Activated T-cell treated with anti-CD3 and anti-CD28 coated beads, Interleukin-2, amount 50 U/mL, for 24 hours (primary cell): ENCODE measurements around the gene NEGR1.

ENCODE experiments used
- DNase-seq: peaks from one replicate; pipeline ENCODE4 v3.0.0-alpha.2; 2020
- H3K27ac Mint-ChIP-seq: 2 replicates; pipeline ENCODE4 v1.8.0; 2020; ENCODE audit warnings: mild to moderate bottlenecking, mixed read lengths
- H3K27me3 Mint-ChIP-seq: 2 replicates; pipeline ENCODE4 v1.8.0; 2020; ENCODE audit warnings: mixed read lengths
- H3K36me3 Mint-ChIP-seq: 2 replicates; pipeline ENCODE4 v1.8.0; 2020; ENCODE audit warnings: low read depth, mixed read lengths
- H3K4me1 Mint-ChIP-seq: 2 replicates; pipeline ENCODE4 v1.8.0; 2020; ENCODE audit warnings: low read depth, mixed read lengths
- H3K4me3 Mint-ChIP-seq: 2 replicates; pipeline ENCODE4 v1.8.0; 2020; ENCODE audit warnings: mild to moderate bottlenecking, moderate library complexity, mixed read lengths
- H3K9me3 Mint-ChIP-seq: 2 replicates; pipeline ENCODE4 v1.8.0; 2020; ENCODE audit warnings: mixed read lengths

Gene NEGR1

DNA sequence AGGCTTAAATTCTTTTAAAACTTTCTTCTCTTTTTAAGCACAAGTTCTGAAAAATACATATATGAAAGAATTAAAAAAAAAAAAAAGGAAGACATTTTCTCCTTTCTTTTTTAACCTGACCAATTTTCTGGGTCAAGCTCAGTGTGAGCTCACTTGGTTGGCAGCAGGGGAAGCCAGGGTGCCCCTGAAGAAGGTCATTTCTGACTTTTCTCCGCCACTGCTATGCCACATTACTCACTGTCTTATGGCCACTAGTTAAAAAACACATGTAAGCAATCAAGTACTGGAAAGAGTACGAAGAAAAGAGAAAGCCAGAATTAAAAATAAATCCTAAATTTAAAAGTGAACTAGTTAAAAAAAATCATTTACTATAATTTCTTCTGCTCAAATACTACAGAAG lies 275.0 kb downstream of the NEGR1 start:
- H3K4me1 Mint-ChIP-seq: no peaks in the 10 kb centered on the region
- no peak for DNase-seq
- no peak overlapping the region for H3K4me3 Mint-ChIP-seq
- no peaks in the 10 kb centered on the region for H3K36me3 Mint-ChIP-seq
- no peak overlapping the region for H3K27ac Mint-ChIP-seq
- H3K27me3 Mint-ChIP-seq: no peaks in the 10 kb centered on the region
- H3K9me3 Mint-ChIP-seq: no peaks in the 10 kb centered on the region

DNA sequence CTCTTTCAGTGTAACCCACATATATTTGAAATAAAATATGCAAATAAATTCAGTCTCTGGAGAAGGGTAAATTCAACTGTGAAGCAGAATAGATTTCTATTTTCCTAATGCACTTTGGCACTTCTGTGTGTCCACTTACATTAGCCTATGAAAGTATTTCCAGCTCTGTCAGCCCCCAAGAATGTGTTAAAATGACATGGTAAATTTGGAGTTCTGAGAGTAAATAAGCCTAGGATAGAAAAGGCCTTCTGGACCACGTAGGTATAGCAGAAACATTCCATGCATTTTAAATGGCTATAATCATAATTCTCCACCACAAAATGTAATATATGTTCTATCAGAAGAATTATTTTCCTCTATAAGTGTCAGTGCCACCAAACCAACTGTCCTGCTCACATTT lies 276.2 kb downstream of the NEGR1 start:
- no peaks in the 10 kb centered on the region for H3K27me3 Mint-ChIP-seq
- no peak overlapping the region for H3K27ac Mint-ChIP-seq
- H3K9me3 Mint-ChIP-seq: no peaks in the 10 kb centered on the region
- no peak for DNase-seq
- H3K36me3 Mint-ChIP-seq: no peaks in the 10 kb centered on the region
- H3K4me1 Mint-ChIP-seq: no peaks in the 10 kb centered on the region
- H3K4me3 Mint-ChIP-seq: no peak overlapping the region

DNA sequence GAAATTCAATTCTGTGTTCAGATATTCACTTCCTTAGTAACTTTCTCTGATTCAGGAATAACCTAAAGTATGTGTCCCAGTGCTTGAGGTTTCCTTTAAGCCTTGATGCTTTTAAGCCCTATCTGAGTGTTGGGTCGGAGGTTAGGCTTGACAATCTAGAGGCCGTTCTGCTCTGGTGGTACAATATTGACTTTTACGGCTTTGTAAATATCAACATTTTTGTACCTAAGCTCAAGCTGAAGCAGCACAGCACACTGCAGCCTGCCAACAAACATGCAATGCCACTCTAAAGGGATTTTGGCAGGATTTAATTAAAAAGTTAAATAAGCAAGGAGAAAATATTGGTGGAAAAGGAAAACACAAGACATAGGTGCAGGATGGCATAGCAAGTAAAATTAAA lies 279.2 kb downstream of the NEGR1 start:
- Mint-ChIP-seq H3K9me3 (no peaks in the 10 kb centered on the region), H3K36me3 (no peaks in the 10 kb centered on the region), H3K4me1 (no peaks in the 10 kb centered on the region), H3K4me3 (no peak overlapping the region), H3K27ac (no peak overlapping the region), H3K27me3 (no peaks in the 10 kb centered on the region)
- DNase-seq: no peak

DNA sequence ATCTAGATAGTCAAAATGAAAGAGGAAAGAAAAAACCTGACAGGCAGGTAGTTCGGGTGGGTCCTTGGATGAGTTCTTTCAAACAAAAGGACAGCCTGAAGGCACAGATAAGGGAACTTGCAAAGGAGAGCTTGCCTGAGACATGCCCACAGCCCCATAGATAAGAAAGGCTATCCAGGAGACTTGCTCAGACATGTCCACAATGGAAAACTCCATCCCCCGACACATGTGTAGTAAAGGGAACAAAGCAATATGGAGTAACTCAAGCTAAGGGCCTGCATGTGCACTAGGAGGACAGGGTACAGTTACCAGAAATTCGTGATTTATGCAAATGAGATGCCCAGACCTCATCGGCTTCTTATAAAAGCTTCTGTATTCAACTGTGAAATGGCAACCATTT lies 281.5 kb downstream of the NEGR1 start:
- H3K4me1 Mint-ChIP-seq: no peaks in the 10 kb centered on the region
- DNase-seq: no peak
- H3K27ac Mint-ChIP-seq: no peak overlapping the region
- H3K27me3 Mint-ChIP-seq: no peaks in the 10 kb centered on the region
- no peaks in the 10 kb centered on the region for H3K9me3 Mint-ChIP-seq
- H3K4me3 Mint-ChIP-seq: no peak overlapping the region
- no peaks in the 10 kb centered on the region for H3K36me3 Mint-ChIP-seq

DNA sequence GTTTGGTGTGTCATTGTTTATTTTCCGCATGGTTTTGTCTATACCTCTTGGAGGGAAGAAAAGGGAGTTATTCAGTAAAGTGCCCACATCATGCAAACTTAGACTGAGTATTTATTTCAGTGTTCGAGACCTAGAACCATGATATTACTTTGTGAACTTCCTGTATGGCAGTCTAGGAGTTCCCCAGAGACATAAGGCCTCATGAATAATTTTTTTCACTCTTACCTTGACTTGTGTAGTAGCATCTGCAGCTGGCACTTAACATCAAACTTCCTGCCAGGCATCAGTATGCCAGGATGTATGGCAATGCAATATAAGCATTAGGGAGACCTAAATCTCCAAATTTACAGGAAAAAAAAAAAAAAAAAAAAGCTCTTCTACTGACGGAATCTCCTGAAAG lies 287.7 kb downstream of the NEGR1 start:
- Mint-ChIP-seq H3K36me3 (no peaks in the 10 kb centered on the region), H3K9me3 (no peaks in the 10 kb centered on the region), H3K4me3 (no peak overlapping the region), H3K27ac (no peak overlapping the region), H3K27me3 (no peaks in the 10 kb centered on the region), H3K4me1 (no peaks in the 10 kb centered on the region)
- DNase-seq: no peak

DNA sequence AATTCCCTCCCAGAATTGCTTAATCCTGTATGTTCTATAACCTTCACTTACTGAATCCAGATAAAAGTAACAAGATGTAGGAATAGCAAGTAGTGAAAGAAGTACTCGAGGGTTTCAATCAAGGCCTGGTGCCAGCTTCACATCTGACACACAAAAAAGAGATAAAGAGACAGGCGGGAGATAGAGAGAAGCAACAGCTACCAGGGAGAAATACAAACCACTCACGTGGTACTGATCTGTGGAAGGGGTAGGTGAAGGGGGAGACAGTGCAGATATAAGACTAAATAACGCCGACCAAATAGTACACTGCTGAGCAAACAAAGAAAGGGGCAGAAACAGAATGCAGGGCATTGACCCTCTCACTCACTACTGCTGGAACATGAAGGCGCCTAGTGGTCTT lies 295.2 kb downstream of the NEGR1 start:
- no peak overlapping the region for H3K4me3 Mint-ChIP-seq
- H3K9me3 Mint-ChIP-seq: no peaks in the 10 kb centered on the region
- H3K36me3 Mint-ChIP-seq: no peaks in the 10 kb centered on the region
- no peaks in the 10 kb centered on the region for H3K4me1 Mint-ChIP-seq
- no peaks in the 10 kb centered on the region for H3K27me3 Mint-ChIP-seq
- no peak for DNase-seq
- H3K27ac Mint-ChIP-seq: no peak overlapping the region

DNA sequence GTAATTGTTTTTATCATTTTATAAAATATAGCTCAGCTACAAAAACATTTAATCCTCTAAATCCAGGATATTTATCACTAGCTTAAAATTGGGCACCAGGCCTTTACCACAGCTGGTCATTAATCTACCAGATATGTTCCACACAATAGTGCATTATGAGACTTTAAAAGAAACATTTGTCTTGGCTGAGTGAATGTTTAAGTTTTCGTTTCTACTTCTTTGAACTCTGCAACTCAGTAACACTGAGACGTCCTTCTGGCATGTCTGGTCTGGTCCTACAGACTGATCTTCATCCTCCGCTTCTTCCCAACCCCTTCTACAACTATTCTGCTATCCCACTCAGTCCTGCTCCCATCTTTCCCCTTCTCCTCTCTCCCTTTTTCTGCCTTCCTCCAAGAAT lies 296.2 kb downstream of the NEGR1 start:
- no peaks in the 10 kb centered on the region for H3K4me1 Mint-ChIP-seq
- no peak overlapping the region for H3K27ac Mint-ChIP-seq
- H3K27me3 Mint-ChIP-seq: no peaks in the 10 kb centered on the region
- DNase-seq: no peak
- H3K9me3 Mint-ChIP-seq: no peaks in the 10 kb centered on the region
- H3K4me3 Mint-ChIP-seq: no peak overlapping the region
- no peaks in the 10 kb centered on the region for H3K36me3 Mint-ChIP-seq

DNA sequence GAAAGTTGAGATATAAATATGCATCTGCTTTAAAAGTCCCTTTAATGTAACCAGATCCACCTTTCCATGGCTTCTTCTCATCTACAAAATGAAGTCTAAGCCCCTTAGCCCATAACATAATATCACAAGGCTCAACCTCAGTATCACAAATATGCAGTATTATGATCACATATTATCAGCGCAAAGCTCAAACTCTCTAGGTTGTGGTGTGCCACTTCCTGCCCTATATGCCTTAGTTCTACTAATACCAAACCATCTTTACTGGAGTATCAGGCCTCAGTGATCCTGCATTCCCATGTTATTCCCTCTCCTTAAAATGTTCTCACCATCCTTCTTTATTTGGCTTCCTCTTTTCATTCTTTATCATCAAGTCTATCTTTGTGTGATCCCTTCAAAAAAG lies 301.8 kb downstream of the NEGR1 start:
- Mint-ChIP-seq H3K4me3 (no peak overlapping the region), H3K36me3 (no peaks in the 10 kb centered on the region), H3K27ac (no peak overlapping the region), H3K9me3 (no peaks in the 10 kb centered on the region), H3K27me3 (no peaks in the 10 kb centered on the region), H3K4me1 (no peaks in the 10 kb centered on the region)
- no peak for DNase-seq

DNA sequence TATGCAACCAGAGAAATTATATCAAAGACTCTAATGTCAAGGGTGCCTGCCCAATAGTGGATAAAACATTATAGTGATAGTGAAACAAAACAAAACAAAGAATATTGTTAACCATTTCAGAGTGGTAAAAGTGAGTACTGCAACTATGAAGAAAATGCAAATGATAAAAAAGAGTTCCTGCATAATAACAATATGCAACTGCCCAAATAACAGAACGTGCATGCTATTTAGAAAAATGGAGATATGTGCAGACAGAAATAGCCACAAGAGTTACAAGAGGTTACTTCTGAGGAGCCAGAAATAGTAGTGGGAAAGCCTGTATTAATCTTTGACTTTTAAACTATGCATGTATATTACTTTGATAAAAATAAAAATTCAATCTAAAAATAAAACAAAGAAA lies 302.5 kb downstream of the NEGR1 start:
- H3K27ac Mint-ChIP-seq: no peak overlapping the region
- no peaks in the 10 kb centered on the region for H3K4me1 Mint-ChIP-seq
- no peak for DNase-seq
- H3K36me3 Mint-ChIP-seq: no peaks in the 10 kb centered on the region
- no peaks in the 10 kb centered on the region for H3K27me3 Mint-ChIP-seq
- no peak overlapping the region for H3K4me3 Mint-ChIP-seq
- H3K9me3 Mint-ChIP-seq: no peaks in the 10 kb centered on the region

DNA sequence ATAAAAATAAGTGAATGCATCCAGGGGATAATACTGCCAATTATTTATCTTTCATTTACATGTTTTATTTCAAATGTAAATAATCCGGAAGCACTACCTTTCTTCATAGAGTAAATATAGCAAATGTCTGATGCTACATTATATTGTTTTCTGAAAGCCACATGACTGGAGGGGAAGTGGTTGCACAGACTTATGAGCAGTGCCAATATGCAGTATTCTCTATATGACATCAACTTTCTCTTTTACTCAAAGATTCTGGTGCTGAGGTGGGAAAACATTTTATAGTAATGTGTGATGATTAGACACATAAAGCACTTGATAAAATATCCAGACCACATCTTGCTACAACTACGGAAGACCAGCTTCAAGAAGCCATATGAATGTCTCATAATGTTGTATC lies 314.7 kb downstream of the NEGR1 start:
- Mint-ChIP-seq H3K4me1 (no peaks in the 10 kb centered on the region), H3K27me3 (no peaks in the 10 kb centered on the region), H3K9me3 (peaks cover 2% of the 10 kb centered on the region), H3K36me3 (no peaks in the 10 kb centered on the region), H3K27ac (no peak overlapping the region), H3K4me3 (no peak overlapping the region)
- no peak for DNase-seq

DNA sequence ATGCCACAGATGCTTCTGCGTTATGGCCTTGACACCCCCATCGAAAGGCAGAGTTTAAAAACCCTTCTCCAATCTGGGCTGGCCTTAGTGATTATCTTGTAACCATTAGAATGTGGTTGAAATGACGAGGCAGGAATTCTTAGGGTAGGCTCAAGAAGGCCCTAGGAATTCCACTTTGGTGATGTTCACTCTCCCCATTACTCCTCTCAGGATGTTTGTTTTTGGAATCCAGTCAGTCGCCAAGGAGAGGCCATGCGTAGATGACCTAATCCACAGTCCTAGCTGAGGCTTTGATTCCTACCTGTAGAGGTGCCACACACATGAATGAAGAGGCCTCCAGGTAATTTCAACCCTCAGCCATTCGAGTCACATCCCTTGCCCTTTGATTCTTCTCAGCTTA lies 318.2 kb downstream of the NEGR1 start:
- Mint-ChIP-seq H3K4me1 (no peaks in the 10 kb centered on the region), H3K9me3 (peaks cover 2% of the 10 kb centered on the region), H3K27ac (no peak overlapping the region), H3K27me3 (no peaks in the 10 kb centered on the region), H3K4me3 (no peak overlapping the region), H3K36me3 (no peaks in the 10 kb centered on the region)
- DNase-seq: no peak

DNA sequence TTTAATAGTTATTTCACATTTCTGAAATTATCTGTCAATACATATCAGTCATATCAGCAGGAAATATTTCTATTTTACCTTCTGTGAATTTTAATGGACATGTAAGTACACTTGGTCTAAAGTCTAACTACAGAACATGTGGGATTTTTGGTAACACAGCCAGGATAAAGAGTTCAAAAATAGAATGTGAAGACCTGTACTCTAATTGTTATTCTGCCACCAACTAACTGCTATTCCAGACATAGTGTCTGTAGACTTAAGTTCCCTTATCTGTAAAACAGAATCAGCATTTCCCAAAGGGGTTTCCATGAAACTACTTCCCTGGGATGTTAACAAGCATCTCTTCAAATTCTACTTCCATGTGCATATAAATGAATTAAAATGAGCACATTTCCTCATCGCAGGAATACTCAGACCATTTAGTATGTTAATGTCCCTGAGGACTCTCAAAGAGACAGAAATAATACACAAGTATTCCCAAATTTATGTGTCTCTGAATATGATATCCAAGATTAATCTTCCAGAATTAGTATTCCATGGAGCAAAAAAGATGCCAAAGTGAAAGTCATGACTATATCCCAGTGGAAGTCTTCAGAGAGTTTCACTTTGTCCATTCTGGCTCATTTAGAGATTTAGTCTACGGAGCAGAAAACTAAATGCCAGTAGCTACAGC lies 325.6 kb downstream of the NEGR1 start:
- Mint-ChIP-seq H3K27me3 (no peaks in the 10 kb centered on the region), H3K4me1 (no peaks in the 10 kb centered on the region), H3K9me3 (no peaks in the 10 kb centered on the region), H3K27ac (no peak overlapping the region), H3K36me3 (no peaks in the 10 kb centered on the region), H3K4me3 (no peak overlapping the region)
- no peak for DNase-seq

DNA sequence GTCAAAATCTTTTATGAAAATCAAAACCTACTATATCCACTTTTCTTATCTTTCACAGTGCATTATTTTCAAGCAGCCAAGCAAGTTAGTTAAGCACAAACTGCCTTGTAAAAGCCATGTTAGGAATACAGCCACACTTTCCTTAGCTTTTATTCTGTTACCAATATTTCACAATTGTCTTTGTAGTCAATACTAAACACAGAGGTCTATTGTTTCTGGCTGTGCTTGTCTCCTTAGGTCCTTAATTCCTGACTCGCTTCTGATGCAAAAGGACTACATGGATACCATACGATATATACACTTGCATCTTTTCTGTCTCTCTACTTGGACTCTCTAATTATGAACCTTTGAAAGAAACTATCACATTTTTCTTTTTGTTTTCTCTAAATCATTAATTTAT lies 331.8 kb downstream of the NEGR1 start:
- no peaks in the 10 kb centered on the region for H3K4me1 Mint-ChIP-seq

DNA sequence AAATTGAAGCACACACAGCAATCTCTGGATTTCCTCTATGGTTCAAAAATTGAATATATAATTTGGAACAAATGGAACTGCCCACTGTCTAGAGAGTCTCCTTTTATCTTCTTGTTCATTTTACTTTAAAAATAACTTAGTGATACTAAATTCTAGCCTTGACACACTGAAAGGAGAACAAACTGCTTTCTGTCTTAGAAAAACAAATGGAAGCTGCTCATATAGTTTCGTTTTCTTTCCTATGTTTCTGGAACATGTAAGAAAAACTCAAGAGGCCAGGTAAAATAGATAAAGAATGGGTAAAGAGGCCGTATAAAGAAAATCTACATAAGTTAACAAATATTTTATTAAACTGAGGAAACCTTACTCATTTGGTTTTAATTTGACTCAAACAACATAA lies 332.7 kb downstream of the NEGR1 start:
- Mint-ChIP-seq H3K4me3 (no peak overlapping the region), H3K36me3 (no peaks in the 10 kb centered on the region), H3K9me3 (no peaks in the 10 kb centered on the region), H3K27ac (no peak overlapping the region), H3K27me3 (no peaks in the 10 kb centered on the region), H3K4me1 (no peaks in the 10 kb centered on the region)
- no peak for DNase-seq

More for the DNA sequence above, 331.8 kb downstream of the NEGR1 start:
- DNase-seq: no peak
- H3K36me3 Mint-ChIP-seq: no peaks in the 10 kb centered on the region
- no peaks in the 10 kb centered on the region for H3K27me3 Mint-ChIP-seq
- no peak overlapping the region for H3K4me3 Mint-ChIP-seq
- no peaks in the 10 kb centered on the region for H3K9me3 Mint-ChIP-seq
- no peak overlapping the region for H3K27ac Mint-ChIP-seq

DNA sequence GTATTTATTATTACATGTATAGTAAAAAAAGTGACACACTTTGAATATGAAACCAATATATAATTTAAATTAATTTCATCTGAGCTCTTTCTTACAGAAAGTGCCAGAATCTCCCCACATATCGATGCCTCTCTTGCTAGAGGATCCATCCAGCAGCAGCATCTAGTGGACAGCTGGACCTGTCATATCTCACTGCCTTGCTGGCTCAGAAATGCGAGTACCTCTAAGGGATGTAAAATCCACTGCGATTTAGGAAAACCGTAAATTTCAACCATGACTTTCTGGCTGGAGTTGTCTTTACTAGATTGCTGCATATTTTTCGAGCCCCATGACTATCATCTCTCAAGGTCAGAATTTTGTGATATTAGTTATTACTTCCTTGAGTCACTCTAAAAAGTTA lies 333.8 kb downstream of the NEGR1 start:
- Mint-ChIP-seq H3K36me3 (no peaks in the 10 kb centered on the region), H3K27me3 (no peaks in the 10 kb centered on the region), H3K4me3 (no peak overlapping the region), H3K9me3 (no peaks in the 10 kb centered on the region), H3K4me1 (no peaks in the 10 kb centered on the region), H3K27ac (no peak overlapping the region)
- no peak for DNase-seq

DNA sequence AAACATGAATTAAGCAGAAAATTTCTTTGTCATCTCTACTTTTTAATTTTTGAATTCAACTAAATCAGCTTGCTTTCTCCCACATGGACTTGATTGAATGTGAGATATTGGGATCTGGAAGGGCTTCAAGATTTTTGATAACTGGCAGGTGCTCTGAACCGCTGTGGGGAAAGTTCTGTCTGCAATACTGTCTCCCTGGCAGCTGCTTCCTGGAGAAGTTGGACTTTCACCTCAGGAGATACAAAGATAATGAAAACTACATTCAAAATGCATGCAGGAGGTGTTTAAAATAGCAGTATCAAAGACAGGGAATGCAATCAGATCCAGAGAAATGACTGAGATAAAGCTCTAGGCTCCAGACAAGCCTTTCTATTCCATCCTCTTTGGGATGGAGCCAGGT lies 338.3 kb downstream of the NEGR1 start:
- Mint-ChIP-seq H3K27ac (no peak overlapping the region), H3K9me3 (no peaks in the 10 kb centered on the region), H3K27me3 (no peaks in the 10 kb centered on the region), H3K4me3 (no peak overlapping the region), H3K36me3 (no peaks in the 10 kb centered on the region), H3K4me1 (no peaks in the 10 kb centered on the region)
- no peak for DNase-seq
